COLO668 (cell line): ENCODE measurements around the gene PSMG2.

Experiments
- DNase-seq: peaks from one replicate; lab custom pipeline; 2025; ENCODE audit not compliant: unreplicated experiment; lab: John Stamatoyannopoulos, UW

Gene PSMG2, protein sequence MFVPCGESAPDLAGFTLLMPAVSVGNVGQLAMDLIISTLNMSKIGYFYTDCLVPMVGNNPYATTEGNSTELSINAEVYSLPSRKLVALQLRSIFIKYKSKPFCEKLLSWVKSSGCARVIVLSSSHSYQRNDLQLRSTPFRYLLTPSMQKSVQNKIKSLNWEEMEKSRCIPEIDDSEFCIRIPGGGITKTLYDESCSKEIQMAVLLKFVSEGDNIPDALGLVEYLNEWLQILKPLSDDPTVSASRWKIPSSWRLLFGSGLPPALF

DNA sequence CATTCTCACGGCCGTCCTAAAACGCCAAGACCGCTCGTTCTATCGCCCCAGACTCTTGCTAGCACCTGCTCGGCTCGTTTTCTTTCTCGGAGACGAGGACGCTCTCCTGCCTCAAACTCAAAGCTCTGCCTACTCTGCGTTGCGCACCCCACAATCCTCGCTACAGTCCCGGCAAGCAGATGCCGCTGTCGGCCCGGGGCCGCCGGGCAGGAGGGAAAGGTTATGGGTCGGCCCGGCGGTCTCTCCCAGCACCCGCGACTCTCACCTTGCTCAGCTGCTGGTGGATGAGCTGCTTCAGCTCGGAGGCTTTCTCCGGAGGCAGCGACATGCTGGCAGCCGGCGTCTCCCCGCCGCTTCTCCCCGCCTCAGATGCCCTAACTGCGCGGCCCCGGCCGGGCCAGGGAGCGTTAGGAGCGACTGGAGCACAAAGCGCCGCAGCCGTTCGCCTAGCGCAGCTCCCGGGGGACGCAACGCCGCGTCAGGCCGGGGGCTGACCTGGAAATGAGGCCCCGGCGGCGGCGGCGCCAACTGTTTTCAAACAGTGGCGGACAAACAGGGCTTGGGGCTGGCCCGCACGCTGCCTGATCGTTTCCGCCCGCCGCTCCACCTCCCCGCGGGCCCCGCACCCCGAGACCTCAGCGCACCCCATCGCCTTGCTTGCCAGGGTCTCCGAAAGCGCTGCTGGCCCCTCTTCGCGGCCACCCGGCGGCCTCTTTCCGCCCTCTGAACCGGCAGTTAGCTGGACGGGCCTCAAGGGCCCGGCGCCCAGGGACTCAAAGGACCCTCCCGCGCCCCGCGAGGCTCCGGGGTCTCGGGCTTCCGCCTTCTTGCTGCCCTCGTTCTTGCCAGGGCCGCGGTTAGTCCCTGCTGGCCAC, at the start of gene PSMG2, which contains the start of gene CEP76:
Gene PSMG2 (plus strand): TSS at position 822 of the 875 bp plus-strand sequence. CDS start 66 bp downstream, outside the sequence.
Gene CEP76 (minus strand): TSS at position 503 of the 875 bp plus-strand sequence. CDS start 175 bp downstream, at position 328.
- DNase-seq, result peak; percentile 96

DNA sequence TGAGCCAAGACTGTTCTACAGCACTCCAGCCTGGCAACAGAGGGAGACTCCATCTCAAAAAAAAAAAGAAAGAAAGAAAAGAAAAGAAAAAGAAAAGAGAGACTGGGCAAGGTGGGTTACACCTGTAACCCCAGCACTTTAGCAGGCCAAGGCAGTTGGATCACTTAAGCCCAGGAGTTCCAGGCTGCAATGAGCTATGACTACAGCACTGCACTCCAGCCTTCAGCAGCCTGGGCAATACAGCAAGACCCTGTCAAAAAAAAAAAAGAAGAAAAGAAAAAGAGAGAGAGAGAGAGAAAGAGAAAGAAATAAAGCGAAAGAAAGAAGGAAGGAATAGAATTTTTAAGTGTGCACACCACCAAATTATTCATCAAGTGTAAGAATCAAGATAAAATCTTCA, 47.9 kb upstream of the PSMG2 start:
- no peak for DNase-seq

DNA sequence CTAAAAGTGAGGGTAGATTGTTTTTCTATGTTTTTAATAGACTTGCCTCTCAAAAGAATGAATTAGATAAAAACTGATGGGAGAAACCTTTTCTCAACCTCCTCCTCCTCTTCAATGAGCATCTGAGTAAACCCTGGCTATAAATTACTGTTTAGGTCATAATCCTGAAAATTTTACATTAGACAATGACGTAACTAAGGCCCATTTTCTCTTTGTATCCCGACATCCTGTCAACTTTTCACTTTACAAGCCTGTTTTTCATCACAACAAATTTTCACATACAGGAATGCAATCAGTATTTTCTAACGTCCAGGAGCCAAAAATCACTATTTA, 46.3 kb upstream of the PSMG2 start:
- no peak for DNase-seq

DNA sequence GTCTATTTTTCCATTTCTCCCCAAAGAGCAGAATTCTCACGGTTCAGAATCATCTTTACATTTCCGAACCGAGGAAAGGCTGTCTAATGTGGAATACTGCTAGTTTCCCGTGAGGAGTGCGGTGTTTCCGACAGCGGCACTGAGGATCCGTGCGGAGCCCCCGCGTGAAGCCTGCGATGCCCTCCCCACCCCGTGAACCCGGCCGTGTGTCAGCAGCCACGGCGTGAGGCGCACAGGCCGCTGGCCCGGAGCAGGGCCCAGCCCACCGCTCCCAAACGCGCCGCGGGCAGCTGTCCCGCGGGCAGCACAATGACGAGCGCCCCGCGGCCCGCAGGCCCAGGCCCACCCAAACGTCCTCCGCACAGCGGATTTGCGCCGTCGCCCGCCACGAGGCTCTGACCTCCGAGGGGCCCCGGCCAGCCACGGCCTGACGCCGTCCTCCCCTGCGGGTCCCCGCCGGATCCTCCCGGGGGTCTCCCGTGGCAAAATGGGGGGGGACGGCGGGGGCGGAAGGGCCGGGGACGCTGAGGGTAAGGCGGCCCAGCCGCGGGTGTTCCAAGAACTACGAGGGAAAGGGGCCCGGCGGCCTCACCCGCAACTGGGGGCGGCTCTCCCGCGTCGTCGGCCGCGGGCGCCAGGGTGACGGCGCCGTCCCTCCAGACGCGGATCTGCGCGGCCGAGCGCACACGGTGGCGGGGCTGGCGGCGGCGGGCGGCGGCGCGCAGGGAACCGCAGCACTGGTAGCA, 45.7 kb upstream of the PSMG2 start:
- DNase-seq, result peak; percentile 70

DNA sequence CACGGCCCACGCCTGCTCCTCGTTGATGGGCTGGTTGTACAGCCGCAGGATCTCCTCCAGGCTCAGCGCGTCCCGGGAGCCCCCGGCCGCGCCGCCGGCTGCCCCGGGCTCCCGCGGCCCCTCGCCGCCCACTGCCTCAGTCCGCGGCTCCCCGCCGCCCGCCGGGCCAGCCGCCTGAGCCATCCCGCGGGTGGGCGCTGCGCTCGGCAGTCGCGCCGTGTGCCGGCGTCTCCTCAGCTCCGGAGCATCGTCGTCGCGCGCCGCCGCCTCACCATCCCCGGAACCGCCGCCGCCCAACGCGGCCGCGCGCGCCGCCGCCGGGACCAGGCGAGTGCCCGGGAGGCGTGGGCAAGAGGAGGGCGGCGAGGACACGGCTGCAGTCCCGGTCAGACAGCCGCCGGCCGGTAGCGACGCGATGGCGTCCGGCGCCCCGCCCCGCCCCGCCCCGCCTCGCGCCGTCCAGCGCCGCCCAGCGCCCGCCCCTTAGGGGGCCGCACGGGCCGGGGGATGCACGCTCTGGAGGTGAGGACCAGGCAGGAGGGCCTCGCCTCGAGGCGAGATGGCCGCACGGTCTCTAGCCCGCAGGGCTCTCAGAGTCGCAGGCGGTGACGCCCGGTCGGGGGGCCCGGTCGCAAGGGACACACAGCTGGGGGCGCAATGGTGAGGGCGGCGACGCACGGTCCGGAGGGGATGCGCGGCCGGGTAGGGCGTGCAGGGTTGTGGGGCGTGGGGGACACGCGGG, 45.0 kb upstream of the PSMG2 start, which contains the start of gene SPIRE1:
Gene SPIRE1 (minus strand): TSS at position 424 of the 742 bp plus-strand sequence. CDS start 241 bp downstream, at position 183.
- peak; percentile 80 for DNase-seq

DNA sequence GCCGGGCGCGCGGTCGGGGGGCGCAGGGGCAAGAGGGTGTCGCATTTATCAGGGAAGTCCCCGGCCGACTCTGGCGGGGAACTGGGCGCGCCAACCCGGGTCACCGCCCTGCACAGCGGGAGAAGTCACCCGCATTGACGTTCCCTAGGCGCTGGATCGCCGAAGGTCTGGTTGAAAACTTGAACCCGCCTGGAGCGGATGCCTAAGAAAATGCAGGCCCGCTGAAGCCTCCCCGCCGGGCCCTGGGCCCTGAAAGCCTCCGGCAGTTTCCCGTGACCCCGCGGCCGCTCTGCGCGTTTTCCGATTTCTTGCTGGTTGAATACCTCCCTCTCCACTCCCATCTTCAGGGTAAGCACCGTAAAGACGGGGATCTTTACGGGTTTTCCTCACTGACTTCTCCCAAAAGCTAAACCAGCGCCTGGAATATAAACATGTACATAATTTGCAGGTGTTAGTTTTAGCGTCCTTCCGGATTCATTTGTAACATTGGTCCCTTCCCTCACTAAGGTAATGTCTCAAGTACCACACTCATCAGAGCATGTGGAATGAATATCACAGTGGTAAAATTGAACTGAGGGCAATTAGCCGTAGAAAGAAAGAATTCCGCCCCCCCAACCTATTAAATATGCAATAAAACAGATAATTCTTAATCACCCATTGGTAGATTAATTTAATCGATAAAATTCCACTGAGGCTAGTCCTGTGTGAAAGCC, 44.3 kb upstream of the PSMG2 start:
- peak; percentile 65 for DNase-seq

DNA sequence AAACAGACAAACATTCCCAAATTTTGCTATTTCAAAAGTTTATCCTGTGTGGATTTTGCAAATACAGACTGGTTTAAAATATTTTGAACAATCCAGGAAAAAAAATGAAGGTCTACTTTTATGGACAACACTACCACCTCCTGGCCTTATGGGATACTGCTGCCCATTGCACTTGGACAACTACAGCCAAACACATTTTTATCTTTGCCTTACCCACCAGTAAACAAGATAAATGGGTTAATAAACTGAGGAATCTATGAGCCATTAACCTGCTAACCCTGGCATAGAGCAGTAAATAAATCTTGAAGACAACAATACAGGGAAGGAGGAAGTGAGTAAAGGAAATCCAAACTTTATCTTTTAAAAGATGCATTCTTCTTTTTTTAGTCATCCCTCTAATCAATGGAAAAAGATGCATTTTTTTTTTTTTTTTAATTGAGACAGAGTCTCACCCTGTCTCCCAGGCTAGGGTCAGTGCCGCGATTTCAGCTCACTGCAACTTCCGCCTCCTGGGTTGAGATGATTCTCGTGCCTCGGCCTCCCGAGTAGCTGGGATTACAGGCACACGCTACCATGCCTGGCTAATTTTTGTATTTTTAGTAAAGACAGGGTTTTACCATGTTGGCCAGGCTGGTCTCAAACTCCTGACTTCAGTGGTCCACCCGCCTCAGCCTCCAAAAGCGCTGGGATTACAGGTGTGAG, 42.8 kb upstream of the PSMG2 start:
- peak; percentile 35 for DNase-seq

DNA sequence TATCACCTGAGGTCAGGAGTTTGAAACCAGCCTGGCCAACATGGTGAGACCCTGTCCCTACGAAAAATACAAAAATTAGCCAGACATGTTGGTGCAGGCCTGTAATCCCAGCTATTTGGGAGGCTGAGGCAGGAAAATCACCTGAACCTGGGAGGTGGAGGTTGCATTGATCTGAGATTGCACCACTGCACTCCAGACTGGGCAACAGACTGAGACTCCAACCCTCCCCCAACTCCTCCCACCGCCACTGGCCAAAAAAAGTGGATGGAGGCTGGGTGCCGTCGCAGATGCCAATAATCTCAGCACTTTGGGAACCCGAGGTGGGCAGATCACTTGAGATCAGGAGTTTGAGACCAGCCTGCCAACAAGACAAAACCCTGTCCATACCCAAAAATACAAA, 34.8 kb upstream of the PSMG2 start:
- no peak for DNase-seq

DNA sequence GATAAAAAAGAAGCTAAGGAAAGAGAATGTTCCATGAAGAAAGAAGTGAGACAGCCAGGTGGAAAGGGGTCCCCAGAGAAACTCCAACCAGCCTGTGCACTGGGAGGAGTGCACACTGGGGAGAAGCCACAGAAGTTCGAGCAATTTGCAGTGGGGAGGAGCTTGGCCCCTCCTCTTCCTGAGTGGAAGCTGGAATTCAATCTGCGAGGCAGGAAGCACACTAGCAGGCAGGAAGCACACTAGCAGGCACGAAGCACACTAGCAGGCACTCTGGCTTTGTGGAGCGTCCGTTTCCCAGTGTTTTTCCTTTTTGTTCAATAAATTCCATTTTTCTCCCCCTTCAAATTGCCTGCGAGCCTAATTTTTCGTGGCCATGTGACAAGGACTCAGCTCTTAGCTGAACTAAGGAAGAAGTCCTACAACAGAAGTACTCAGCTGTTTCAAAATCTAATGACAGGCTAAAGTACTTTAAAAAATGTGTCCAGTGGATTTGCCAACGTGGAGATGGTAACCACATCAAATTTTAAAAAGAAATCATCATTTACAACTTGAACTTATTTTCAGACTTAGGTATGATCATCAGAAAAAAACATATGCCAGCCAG, 23.6 kb upstream of the PSMG2 start:
- no peak for DNase-seq

DNA sequence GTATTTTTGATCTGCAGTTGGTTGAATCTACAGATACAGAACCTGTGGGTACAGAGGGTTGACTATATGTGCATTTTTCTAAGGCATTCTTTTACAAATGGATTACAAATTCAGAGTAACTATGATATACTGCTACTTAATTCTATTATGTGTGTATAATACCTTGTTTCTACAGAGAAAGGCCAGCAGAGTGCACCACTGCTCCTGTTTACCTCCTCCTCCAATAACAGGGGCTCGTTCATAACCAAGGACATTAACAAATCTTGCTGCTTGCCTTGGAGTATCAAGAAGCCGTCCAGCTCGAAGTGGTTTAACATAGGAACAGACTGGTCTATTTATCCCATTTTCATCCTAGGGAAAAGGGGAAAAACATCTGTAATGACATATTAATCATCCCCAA, 16.7 kb upstream of the PSMG2 start:
- DNase-seq, result no peak

DNA sequence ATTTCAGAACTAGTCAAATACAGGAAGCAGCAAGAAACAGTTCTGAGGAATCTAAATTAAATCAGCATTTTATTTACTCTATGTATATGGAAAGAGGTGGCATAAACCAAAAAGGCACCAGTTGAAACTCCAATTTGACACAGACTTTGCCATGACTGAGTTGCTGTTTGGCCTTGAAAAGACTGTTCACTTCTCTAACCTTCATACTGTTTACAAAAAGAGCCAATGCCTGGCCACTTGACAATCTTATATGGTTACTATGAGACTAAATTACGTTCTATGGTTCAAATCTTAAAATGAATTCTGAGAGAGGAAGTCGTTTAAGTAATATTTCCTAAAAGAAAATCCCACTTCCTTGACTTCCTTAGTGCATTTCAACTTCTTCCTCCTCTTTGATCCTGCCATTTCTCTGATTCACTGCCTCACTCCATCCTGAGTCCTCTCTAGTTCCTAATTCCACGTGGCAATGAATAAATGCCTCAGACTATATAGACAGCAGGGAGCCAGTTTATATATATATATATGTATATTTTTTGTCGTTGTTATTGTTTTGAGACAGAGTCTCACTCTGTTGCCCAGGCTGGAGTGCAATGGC, 13.5 kb upstream of the PSMG2 start:
- no peak for DNase-seq

DNA sequence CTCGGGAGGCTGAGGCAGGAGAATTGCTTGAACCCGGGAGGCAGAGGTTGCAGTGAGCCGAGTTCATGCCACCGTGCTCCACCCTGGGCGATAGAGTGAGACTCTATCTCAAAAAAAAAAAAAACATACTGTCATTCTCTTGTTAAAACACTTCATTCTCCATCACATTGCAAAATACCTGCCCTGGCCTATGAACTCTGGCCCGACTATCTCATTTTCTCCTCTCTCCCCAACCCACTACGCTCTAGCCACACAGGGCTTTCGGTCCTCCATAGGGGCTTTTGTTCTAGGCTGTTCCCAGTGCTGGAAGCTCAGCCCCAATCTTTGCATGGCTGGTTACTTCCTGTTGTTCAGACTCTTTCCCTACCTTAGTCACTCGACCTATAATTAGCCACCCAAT, 10.6 kb upstream of the PSMG2 start:
- no peak for DNase-seq

DNA sequence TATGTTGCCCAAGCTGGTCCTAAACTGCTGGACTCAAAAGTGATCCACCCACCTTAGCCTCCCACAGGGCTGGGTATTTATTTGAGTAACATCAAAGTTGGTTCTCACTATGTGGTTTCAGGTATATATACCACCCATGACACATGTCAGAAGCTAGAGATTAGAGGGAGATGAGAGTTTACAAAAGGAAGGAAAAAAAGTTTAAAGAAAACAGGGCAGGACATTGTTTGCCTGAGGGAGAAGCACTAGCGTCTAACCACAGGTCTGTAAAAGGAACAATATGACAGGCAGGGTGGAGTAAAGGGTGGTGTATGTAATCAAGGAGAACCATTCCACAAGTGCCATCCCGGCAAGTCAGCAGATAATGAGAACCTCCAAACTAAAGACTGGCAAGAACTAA, 8.8 kb upstream of the PSMG2 start:
- no peak for DNase-seq

DNA sequence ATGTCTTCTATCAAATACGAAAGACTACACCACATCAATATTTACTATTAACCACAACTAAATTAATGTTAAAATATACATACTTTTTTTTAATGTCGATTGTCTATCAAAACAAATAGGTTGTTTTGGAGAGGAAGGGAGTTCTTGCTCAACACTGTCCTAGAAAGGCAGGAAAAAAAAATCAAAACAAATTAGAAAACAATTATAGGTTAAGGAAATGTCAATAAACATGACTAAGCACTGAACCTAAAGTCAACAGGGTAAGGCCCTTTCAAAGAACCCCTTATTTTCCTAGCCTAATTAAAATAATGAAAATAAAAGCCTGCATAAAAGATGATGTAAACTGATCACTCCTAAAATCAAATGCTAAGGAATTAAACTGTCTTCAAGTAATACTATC, 3.1 kb upstream of the PSMG2 start:
- DNase-seq, result no peak

DNA sequence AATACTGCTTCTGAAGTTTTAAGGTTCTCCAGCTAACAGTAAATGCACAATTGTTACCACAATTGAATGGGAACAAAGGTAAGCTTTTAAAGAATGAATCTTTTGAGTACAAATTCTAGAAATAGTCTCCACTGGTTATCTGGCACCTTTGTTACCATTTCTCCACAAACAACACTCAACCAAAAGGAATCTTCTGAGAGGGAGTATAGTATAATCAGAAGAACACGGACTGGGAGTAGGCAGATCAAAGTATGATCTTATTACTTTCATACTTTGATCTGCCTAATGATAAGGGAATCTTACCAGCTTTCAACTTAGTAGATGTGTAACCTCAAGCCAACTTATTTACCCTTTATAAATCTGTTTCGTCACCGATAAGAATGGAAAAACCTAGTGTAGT, 1.7 kb upstream of the PSMG2 start:
- no peak for DNase-seq

DNA sequence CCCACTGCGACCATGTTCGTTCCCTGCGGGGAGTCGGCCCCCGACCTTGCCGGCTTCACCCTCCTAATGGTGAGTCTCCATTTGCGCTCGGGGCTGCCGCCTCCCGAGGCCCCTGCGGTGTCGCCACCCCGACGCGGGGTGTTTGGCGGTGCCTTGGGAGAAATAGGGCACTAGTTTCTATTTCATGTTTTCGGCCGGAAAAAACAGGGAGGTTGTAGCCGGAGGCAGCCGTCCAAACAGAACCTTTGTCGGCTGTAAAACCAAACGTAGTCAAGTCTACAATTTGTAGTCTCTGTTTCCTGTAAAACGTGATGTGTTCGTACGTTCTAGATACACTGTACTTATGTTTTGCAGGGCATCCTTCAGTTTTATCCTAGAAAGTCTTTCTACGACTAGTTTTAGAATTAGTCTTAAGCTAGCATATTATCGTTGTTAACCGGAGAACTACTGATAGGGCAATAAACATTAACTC, 290 bp downstream of the PSMG2 start:
- no peak for DNase-seq

DNA sequence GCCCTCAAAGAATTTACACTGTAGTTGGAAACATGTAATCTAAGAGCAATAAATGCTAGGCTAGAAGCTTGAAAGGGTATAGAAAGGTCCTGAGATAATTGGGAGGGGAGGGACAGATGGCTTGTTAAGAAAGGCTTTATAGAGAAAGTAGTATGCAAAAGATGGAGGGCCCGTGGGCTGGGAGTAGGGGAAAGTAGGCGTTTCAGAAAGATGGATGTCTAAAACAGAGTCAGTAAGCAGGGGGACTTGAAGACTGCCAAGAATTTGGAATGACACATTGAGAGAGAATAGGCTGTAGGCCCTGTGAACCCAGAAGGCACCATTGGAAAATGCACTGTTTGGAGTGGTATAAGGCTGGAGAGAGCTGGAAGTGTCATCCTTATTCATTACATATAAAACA, 822 bp downstream of the PSMG2 start:
- DNase-seq, result no peak

DNA sequence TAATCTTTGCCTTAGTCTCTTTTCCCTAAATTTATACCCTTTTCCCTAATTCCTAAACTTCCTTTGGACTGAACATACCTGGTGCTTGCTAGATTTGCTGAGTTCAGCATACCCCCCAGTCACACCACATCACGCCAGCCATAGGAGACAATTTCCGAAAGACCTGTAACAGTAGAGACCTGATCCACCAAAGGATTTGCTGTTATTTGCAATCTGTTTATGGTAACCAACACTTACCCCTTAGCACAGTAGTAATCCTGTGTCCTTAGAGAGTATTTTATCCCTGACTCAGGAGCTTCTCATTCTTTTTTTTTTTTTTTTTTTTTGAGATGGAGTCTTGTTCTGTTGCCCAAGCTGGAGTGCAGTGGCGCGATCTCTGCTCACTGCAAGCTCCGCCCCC, 8.6 kb downstream of the PSMG2 start:
- DNase-seq, result no peak
